Type B pancreatic cell (in vitro differentiated cells): Measurements from ENCODE around the gene GRIK1. TPM values are rescaled to one million over a fixed set of nuclear protein-coding genes. Genes with fewer than 3 reads are reported as not detected.

ENCODE experiments used
- DNase-seq: peaks from one replicate; pipeline ENCODE4 v3.0.0; 2021; ENCODE audit warnings: mixed read lengths; ENCODE audit not compliant: unreplicated experiment; ENCODE audit errors: extremely low spot score
- H3K27ac Mint-ChIP-seq: 2 replicates; pipeline ENCODE4 v1.8.0; 2021; ENCODE audit warnings: mild to moderate bottlenecking, mixed read lengths
- H3K27me3 Mint-ChIP-seq: 2 replicates; pipeline ENCODE4 v1.8.0; 2021; ENCODE audit warnings: mixed read lengths
- H3K36me3 Mint-ChIP-seq: 2 replicates; pipeline ENCODE4 v1.8.0; 2021; ENCODE audit warnings: mixed read lengths
- H3K4me1 Mint-ChIP-seq: one replicate; pipeline ENCODE4 v1.8.0; 2021; ENCODE audit warnings: mixed read lengths; ENCODE audit not compliant: unreplicated experiment
- H3K4me3 Mint-ChIP-seq: 2 replicates; pipeline ENCODE4 v1.8.0; 2021; ENCODE audit warnings: mild to moderate bottlenecking, mixed read lengths
- H3K9me3 Mint-ChIP-seq: 2 replicates; pipeline ENCODE4 v1.8.0; 2021; ENCODE audit warnings: mixed read lengths
- total RNA-seq: library from RNA; stranded (reverse); gene quantifications from 2 replicates; pipeline ENCODE4 v1.2.1, GENCODE V29; 2021; ENCODE audit warnings: low replicate concordance
- TF ChIP-seq, protein P1 (sequence below): fragments of 200-600 bp; sonication (generic); conservative IDR thresholded peaks from 2 replicates; pipeline ENCODE4 v1.5.0; 2021; ENCODE audit warnings: antibody characterized with exemption, mild to moderate bottlenecking

The GRIK1 gene
- total RNA-seq, 1 donor from 2014 or later, result 6.1 TPM

- H3K9me3 Mint-ChIP-seq, result no peaks in the 10 kb centered on the region
- H3K4me3 Mint-ChIP-seq, result no peak overlapping the region
- TF ChIP-seq, protein P1, sequence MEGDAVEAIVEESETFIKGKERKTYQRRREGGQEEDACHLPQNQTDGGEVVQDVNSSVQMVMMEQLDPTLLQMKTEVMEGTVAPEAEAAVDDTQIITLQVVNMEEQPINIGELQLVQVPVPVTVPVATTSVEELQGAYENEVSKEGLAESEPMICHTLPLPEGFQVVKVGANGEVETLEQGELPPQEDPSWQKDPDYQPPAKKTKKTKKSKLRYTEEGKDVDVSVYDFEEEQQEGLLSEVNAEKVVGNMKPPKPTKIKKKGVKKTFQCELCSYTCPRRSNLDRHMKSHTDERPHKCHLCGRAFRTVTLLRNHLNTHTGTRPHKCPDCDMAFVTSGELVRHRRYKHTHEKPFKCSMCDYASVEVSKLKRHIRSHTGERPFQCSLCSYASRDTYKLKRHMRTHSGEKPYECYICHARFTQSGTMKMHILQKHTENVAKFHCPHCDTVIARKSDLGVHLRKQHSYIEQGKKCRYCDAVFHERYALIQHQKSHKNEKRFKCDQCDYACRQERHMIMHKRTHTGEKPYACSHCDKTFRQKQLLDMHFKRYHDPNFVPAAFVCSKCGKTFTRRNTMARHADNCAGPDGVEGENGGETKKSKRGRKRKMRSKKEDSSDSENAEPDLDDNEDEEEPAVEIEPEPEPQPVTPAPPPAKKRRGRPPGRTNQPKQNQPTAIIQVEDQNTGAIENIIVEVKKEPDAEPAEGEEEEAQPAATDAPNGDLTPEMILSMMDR, result no peak
- no peak for DNase-seq
- no peaks in the 10 kb centered on the region for H3K27me3 Mint-ChIP-seq
- no peaks in the 10 kb centered on the region for H3K4me1 Mint-ChIP-seq
- no peak overlapping the region for H3K27ac Mint-ChIP-seq
- no peaks in the 10 kb centered on the region for H3K36me3 Mint-ChIP-seq
Observed at GRCh38 chr21:29710498-29710897, 229.3 kb downstream of the GRIK1 start.

- Mint-ChIP-seq H3K4me1 (no peaks in the 10 kb centered on the region), H3K27ac (no peak overlapping the region), H3K4me3 (no peak overlapping the region), H3K9me3 (no peaks in the 10 kb centered on the region), H3K27me3 (no peaks in the 10 kb centered on the region), H3K36me3 (no peaks in the 10 kb centered on the region)
- DNase-seq, result no peak
- TF ChIP-seq, protein P1, result no peak
Observed at GRCh38 chr21:29708401-29708800, 231.4 kb downstream of the GRIK1 start.

DNA sequence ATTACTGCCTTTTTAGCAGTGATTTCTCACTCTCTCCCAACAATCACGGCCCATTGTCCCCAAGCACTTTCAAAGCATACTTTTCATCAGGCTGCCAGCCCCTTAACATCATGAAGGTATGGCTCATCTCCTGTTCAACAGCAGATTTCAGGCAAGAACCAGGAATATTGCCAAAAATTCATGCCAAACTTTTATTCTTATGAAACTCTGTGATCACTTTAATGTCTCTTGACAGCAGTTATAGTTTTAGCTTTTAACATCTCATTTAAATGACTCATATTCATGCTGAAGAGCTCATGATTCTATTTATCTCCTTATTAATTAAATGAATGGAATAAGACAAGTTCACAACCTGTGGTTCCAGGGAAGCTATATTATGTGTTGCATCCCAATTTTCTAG, 235.1 kb downstream of the GRIK1 start:
- Mint-ChIP-seq H3K36me3 (no peaks in the 10 kb centered on the region), H3K4me3 (no peak overlapping the region), H3K27ac (no peak overlapping the region), H3K9me3 (peaks cover 9% of the 10 kb centered on the region), H3K4me1 (no peaks in the 10 kb centered on the region), H3K27me3 (no peaks in the 10 kb centered on the region)
- DNase-seq, result no peak
- TF ChIP-seq, protein P1, result no peak

GRCh38 chr21:29701676-29702075, 238.1 kb downstream of the GRIK1 start:
- Mint-ChIP-seq H3K27me3 (no peaks in the 10 kb centered on the region), H3K9me3 (peaks cover 9% of the 10 kb centered on the region), H3K4me3 (no peak overlapping the region), H3K36me3 (no peaks in the 10 kb centered on the region), H3K4me1 (no peaks in the 10 kb centered on the region), H3K27ac (no peak overlapping the region)
- TF ChIP-seq, protein P1, result no peak
- DNase-seq, result no peak

DNA sequence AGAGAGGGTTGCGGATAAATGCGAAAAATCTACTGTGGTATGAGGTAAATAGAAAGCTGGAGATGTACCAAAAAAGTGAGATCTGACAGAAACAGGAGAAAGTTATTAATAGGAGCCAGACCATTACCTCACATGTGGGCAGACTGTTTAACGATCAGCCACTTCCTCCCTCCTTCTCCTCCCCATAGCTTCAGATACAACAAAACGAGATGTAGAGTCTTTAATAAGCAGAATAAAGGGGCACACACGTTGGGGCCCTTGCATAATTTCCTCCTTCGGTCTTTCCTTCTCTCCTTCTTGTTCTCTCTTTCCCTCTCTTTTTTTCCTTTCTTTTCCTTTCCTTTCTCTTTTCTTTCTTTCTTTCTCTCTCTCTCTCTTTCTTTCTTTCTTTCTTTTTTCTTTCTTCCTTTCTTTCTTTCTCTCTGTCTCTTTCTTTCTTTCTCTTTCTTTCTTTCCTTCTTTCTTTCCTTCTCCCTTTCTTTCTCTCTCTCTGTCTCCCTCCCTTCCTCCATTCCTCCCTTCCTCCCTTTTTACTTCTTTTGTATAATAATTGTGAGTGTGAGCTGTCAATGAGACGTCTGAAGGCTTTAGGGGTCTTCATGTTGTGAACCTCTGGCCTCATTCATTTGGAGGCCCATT, 242.1 kb downstream of the GRIK1 start:
- Mint-ChIP-seq H3K4me3 (no peak overlapping the region), H3K27me3 (no peaks in the 10 kb centered on the region), H3K36me3 (no peaks in the 10 kb centered on the region), H3K4me1 (no peaks in the 10 kb centered on the region), H3K27ac (no peak overlapping the region), H3K9me3 (peaks cover 9% of the 10 kb centered on the region)
- no peak for DNase-seq
- TF ChIP-seq, protein P1, result no peak
